ENCODE results near the gene VWA3A. TPM values are rescaled to one million over a fixed set of nuclear protein-coding genes. Genes with fewer than 3 reads are reported as not detected.
"Not testable (repeated sequence)": the region's sequence is repeated elsewhere in the genome, so short reads cannot be mapped to it uniquely, and the experiment has no call there.

Gene VWA3A
- total RNA-seq, 2 experiments from 2014 or later = 0.18 TPM; not detected in 1

- no peak for DNase-seq
- Mint-ChIP-seq H3K36me3 (ENCODE audit: low read depth) (no peaks in the 10 kb centered on the region), H3K9me3 (ENCODE audit: insufficient read depth) (no peaks in the 10 kb centered on the region), H3K4me3 (no peak overlapping the region), H3K27me3 (ENCODE audit: low read depth) (peaks cover 9% of the 10 kb centered on the region), H3K4me1 (ENCODE audit: low read depth) (no peaks in the 10 kb centered on the region), H3K27ac (no peak overlapping the region)
- ChIA-PET CTCF (interaction anchor here (0.8 to 1.2 kb wide), 4 partner anchors 12 to 151 kb away, joined by 3 read pairs; no protein-coding TSS in a partner anchor), POLR2A (no interaction called here)
- ATAC-seq = no peak
These were observed 49.4 kb downstream of the VWA3A start for GRCh38 chr16:22141767-22142166.

GRCh38 chr16:22144520-22144919 is 52.2 kb downstream of the VWA3A start:
- Mint-ChIP-seq H3K27me3 (ENCODE audit: low read depth) (peaks cover 4% of the 10 kb centered on the region), H3K9me3 (ENCODE audit: insufficient read depth) (no peaks in the 10 kb centered on the region), H3K36me3 (ENCODE audit: low read depth) (no peaks in the 10 kb centered on the region), H3K4me3 (no peak overlapping the region), H3K4me1 (ENCODE audit: low read depth) (no peaks in the 10 kb centered on the region), H3K27ac (no peak overlapping the region)
- DNase-seq = no peak
- CTCF ChIA-PET = interaction anchor here (0.8 to 1.8 kb wide), 3 partner anchors 44 to 67 kb away, joined by 3 to 5 read pairs (median 4); no protein-coding TSS in a partner anchor
- POLR2A ChIA-PET = no interaction called here
- no peak for ATAC-seq

DNA sequence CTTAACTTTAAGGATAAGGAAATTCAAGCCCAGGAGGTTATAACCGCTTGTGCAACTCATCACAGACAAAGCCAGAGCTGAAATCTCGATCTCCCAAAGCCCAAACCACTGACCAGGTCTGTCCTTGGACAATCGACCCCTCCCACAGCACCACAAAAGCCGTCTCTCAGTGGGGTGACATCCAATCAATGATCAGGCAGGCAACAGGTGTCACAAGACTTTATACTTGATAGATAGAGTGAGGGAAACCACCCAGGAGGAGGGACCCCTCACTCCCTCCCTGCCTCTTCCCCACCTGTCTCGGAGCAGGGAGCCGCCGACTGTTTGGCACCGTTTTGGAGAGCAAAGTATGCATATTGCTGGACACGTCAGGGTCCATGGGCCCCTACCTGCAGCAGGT is 55.5 kb downstream of the VWA3A start:
- Mint-ChIP-seq H3K27ac (no peak overlapping the region), H3K9me3 (ENCODE audit: insufficient read depth) (no peaks in the 10 kb centered on the region), H3K4me1 (ENCODE audit: low read depth) (no peaks in the 10 kb centered on the region), H3K4me3 (no peak overlapping the region), H3K36me3 (ENCODE audit: low read depth) (no peaks in the 10 kb centered on the region), H3K27me3 (ENCODE audit: low read depth) (peaks cover 2% of the 10 kb centered on the region)
- ChIA-PET CTCF (interaction anchor here (1.4 kb wide), 1 partner anchor 70 kb away, joined by 3 read pairs; no protein-coding TSS in a partner anchor), POLR2A (no interaction called here)
- no peak for DNase-seq
- ATAC-seq = no peak

DNA sequence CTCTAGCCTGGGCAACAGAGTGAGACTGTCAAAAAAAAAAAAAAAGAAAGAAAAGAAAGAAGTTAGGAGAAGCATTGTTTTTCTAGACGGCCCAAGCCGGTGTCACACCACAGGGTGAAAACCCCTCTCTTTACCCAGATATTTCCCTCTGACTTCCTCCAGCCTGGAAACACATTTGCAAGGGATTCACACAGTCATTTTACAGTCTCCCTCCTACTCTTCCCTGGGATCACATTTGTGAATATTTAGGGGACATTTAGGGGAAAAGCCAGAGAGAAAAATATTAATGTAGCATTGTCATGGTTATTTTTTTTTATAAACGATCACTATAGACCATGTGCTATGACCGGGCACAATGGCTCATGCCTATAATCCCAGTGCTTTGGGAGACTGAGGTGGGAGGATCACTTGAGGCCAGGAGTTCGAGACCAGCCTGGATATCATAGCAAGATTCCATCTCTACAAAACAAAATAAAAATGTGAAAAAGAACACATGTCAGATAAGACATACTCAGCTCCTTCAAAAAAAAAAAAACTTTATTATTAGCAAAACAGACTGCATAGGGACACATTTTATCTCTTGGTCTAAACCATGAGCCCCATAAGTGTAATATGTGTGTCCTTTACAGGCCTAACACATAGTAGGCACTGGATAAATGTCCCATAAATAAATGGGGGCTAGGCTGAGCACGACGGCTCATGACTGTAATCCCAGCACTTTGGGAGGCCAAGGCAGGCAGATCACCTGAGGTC is 59.1 kb downstream of the VWA3A start:
- no peaks in the 10 kb centered on the region for H3K27me3 Mint-ChIP-seq (ENCODE audit: low read depth)
- no peaks in the 10 kb centered on the region for H3K9me3 Mint-ChIP-seq (ENCODE audit: insufficient read depth)
- H3K36me3 Mint-ChIP-seq (ENCODE audit: low read depth) = no peaks in the 10 kb centered on the region
- POLR2A ChIA-PET = no interaction called here
- DNase-seq (no peak), ATAC-seq (no peak)
- no peak overlapping the region for H3K4me3 Mint-ChIP-seq
- no peak overlapping the region for H3K27ac Mint-ChIP-seq
- no peaks in the 10 kb centered on the region for H3K4me1 Mint-ChIP-seq (ENCODE audit: low read depth)
- CTCF ChIA-PET = no interaction called here

GRCh38 chr16:22152316-22152715 is 60.0 kb downstream of the VWA3A start:
- Mint-ChIP-seq H3K36me3 (ENCODE audit: low read depth) (no peaks in the 10 kb centered on the region), H3K4me3 (no peak overlapping the region), H3K9me3 (ENCODE audit: insufficient read depth) (no peaks in the 10 kb centered on the region), H3K27me3 (ENCODE audit: low read depth) (no peaks in the 10 kb centered on the region), H3K4me1 (ENCODE audit: low read depth) (no peaks in the 10 kb centered on the region), H3K27ac (no peak overlapping the region)
- DNase-seq (no peak), ATAC-seq (no peak)
- ChIA-PET CTCF (no interaction called here), POLR2A (no interaction called here)

DNA sequence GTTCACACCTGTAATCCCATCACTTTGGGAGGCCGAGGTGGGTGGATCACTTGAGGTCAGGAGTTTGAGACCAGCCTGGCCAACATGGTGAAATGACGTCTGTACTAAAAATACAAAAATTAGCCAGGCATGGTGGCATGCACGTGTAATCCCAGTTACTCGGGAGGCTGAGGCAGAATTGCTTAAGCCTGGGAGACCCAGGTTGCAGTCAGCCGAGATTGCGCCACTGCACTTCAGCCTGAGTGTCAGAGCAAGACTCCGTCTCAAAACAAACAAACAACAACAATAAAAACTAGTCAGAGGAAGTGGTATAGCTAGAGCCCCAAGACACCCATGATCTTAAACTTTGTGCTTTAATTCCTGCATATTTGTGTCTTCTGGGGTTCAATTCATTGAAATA is 60.7 kb downstream of the VWA3A start:
- H3K27ac Mint-ChIP-seq; H3K4me1 Mint-ChIP-seq (ENCODE audit: low read depth); H3K36me3 Mint-ChIP-seq (ENCODE audit: low read depth); POLR2A ChIA-PET; DNase-seq; H3K9me3 Mint-ChIP-seq (ENCODE audit: insufficient read depth); H3K27me3 Mint-ChIP-seq (ENCODE audit: low read depth); H3K4me3 Mint-ChIP-seq; ATAC-seq: not testable (repeated sequence)
- CTCF ChIA-PET = interaction anchor here (1.0 kb wide), 1 partner anchor 11 kb away, joined by 3 read pairs; no protein-coding TSS in a partner anchor

- Mint-ChIP-seq H3K4me1 (ENCODE audit: low read depth) (no peaks in the 10 kb centered on the region), H3K4me3 (no peak overlapping the region), H3K9me3 (ENCODE audit: insufficient read depth) (no peaks in the 10 kb centered on the region), H3K36me3 (ENCODE audit: low read depth) (no peaks in the 10 kb centered on the region), H3K27ac (no peak overlapping the region), H3K27me3 (ENCODE audit: low read depth) (peaks cover 28% of the 10 kb centered on the region)
- ATAC-seq (no peak), DNase-seq (no peak)
- ChIA-PET POLR2A (no interaction called here), CTCF (no interaction called here)
These were observed 69.1 kb downstream of the VWA3A start for GRCh38 chr16:22161401-22161800.

GRCh38 chr16:22161999-22162655 is 69.8 kb downstream of the VWA3A start, which contains the start of gene SDR42E2:
SDR42E2 (plus strand) TSS chr16:22162506; CDS start chr16:22165583, 3,077 bp downstream.
- H3K4me3 Mint-ChIP-seq = no peak within 1 kb of the TSS
- H3K27me3 Mint-ChIP-seq (ENCODE audit: low read depth) = peaks cover 28% of the 10 kb centered on the region
- ChIA-PET POLR2A (no interaction called here), CTCF (no interaction called here)
- ATAC-seq (peak; percentile 76), DNase-seq (no peak)
- H3K9me3 Mint-ChIP-seq (ENCODE audit: insufficient read depth) = no peaks in the 10 kb centered on the region
- H3K36me3 Mint-ChIP-seq (ENCODE audit: low read depth) = no peaks in the 10 kb centered on the region
- H3K4me1 Mint-ChIP-seq (ENCODE audit: low read depth) = no peaks in the 10 kb centered on the region
- H3K27ac Mint-ChIP-seq = no peak within 1 kb of the TSS

DNA sequence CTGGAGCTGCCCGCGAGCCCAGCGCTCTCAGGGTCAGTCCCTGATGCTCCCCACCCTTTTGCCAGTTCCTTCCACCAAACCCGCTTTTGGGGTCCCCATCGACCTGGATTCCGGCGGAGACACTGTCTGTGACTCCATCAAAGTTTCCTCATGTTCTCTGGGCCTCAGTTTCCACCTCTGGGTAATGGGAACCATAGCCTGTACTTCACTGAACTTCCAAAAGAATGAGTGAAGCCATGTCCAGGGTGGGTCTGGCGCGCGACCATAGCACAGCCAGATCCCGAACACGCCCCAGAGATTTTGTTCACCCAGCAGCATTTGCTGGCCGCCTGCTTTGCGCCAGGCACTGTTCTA is 70.3 kb downstream of the VWA3A start:
- H3K4me1 Mint-ChIP-seq (ENCODE audit: low read depth) = no peaks in the 10 kb centered on the region
- CTCF ChIA-PET = no interaction called here
- DNase-seq = no peak
- no peaks in the 10 kb centered on the region for H3K9me3 Mint-ChIP-seq (ENCODE audit: insufficient read depth)
- peaks cover 28% of the 10 kb centered on the region for H3K27me3 Mint-ChIP-seq (ENCODE audit: low read depth)
- no peak overlapping the region for H3K27ac Mint-ChIP-seq
- POLR2A ChIA-PET = no interaction called here
- H3K4me3 Mint-ChIP-seq = no peak overlapping the region
- H3K36me3 Mint-ChIP-seq (ENCODE audit: low read depth) = no peaks in the 10 kb centered on the region
- ATAC-seq = no peak

DNA sequence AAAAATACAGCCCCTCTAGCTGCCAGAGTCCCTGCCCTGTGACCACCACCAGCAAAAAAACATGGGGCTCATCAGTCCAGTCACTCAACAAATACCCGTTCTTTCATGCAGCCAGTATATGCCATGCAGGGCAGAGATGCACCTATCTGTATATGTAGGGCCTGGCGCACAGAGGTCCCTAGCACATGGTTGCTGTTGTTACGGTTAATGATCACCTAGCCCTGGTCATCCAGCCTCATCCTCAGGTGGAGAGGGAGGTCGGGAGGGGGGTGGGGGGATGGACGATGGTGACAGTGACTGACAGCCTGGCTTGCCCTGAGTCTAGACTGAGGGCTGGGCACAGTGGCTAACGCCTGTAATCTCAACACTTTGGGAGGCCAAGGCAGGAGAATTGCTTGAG is 71.5 kb downstream of the VWA3A start:
- no peaks in the 10 kb centered on the region for H3K36me3 Mint-ChIP-seq (ENCODE audit: low read depth)
- ATAC-seq (no peak), DNase-seq (no peak)
- H3K9me3 Mint-ChIP-seq (ENCODE audit: insufficient read depth) = no peaks in the 10 kb centered on the region
- H3K4me1 Mint-ChIP-seq (ENCODE audit: low read depth) = no peaks in the 10 kb centered on the region
- H3K27ac Mint-ChIP-seq = no peak overlapping the region
- H3K27me3 Mint-ChIP-seq (ENCODE audit: low read depth) = peaks cover 28% of the 10 kb centered on the region
- POLR2A ChIA-PET = no interaction called here
- CTCF ChIA-PET = no interaction called here
- no peak overlapping the region for H3K4me3 Mint-ChIP-seq

DNA sequence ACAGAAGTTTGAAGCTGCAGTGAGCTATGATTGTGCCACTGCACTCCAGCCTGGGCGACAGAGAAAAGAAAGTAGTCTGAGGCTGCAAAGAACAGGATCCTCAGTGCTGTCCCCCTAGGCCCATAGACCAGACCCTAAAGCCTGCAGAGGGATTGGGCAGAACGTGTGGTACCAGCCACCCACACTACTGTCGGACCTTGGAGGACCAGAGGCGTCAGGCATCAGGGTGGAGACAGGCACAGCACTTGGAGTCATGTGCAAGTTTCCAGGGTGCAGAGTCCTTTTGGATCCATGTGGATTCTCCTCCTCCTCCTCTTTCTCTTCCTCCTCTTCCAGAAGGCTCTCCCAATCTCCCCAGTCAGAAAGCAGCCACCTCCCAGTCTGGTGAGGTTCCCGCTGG is 72.1 kb downstream of the VWA3A start:
- ChIA-PET CTCF (interaction anchor here (1.1 to 1.4 kb wide), 2 partner anchors 24 to 65 kb away, joined by 3 to 5 read pairs; no protein-coding TSS in a partner anchor), POLR2A (no interaction called here)
- ATAC-seq (no peak), DNase-seq (no peak)
- Mint-ChIP-seq H3K9me3 (ENCODE audit: insufficient read depth) (no peaks in the 10 kb centered on the region), H3K36me3 (ENCODE audit: low read depth) (no peaks in the 10 kb centered on the region), H3K27ac (no peak overlapping the region), H3K4me3 (no peak overlapping the region), H3K4me1 (ENCODE audit: low read depth) (no peaks in the 10 kb centered on the region), H3K27me3 (ENCODE audit: low read depth) (peaks cover 28% of the 10 kb centered on the region)

GRCh38 chr16:22165508-22166285 is 73.4 kb downstream of the VWA3A start:
- H3K27me3 Mint-ChIP-seq (ENCODE audit: low read depth) = peaks cover 16% of the 10 kb centered on the region
- no peak for DNase-seq
- ATAC-seq = no peak
- H3K4me3 Mint-ChIP-seq = no peak overlapping the region
- H3K9me3 Mint-ChIP-seq (ENCODE audit: insufficient read depth) = no peaks in the 10 kb centered on the region
- H3K36me3 Mint-ChIP-seq (ENCODE audit: low read depth) = no peaks in the 10 kb centered on the region
- ChIA-PET POLR2A (no interaction called here), CTCF (interaction anchor here (1.4 kb wide), 1 partner anchor 23 kb away, joined by 5 read pairs; no protein-coding TSS in a partner anchor)
- H3K4me1 Mint-ChIP-seq (ENCODE audit: low read depth) = no peaks in the 10 kb centered on the region
- no peak overlapping the region for H3K27ac Mint-ChIP-seq
